Upper lobe of right lung (tissue), 1 donor: ENCODE results near the gene TIMELESS. TPM values are rescaled to one million over a fixed set of nuclear protein-coding genes. Genes with fewer than 3 reads are reported as not detected.
"Not testable (repeated sequence)": the region's sequence is repeated elsewhere in the genome, so short reads cannot be mapped to it uniquely, and the experiment has no call there.

Source experiments
- ATAC-seq: fragments of 200-7000 bp; cut with Tn5 transposase; one replicate; pipeline ENCODE4 v1.9.1; 2020; ENCODE audit warnings: mild to moderate bottlenecking, moderate library complexity
- DNase-seq: peaks from one replicate; pipeline ENCODE4 v3.0.0-alpha.2; 2020
- H3K27ac ChIP-seq: fragments of 200-600 bp; one replicate; pipeline ENCODE4 v1.8.0; 2022
- H3K27me3 ChIP-seq: fragments of 200-600 bp; one replicate; pipeline ENCODE4 v1.8.0; 2022; ENCODE audit warnings: mild to moderate bottlenecking
- H3K36me3 ChIP-seq: fragments of 200-600 bp; one replicate; pipeline ENCODE4 v1.8.0; 2022
- H3K4me1 ChIP-seq: fragments of 200-600 bp; one replicate; pipeline ENCODE4 v1.8.0; 2022
- H3K4me3 ChIP-seq: fragments of 200-600 bp; one replicate; pipeline ENCODE4 v1.8.0; 2022; ENCODE audit warnings: mild to moderate bottlenecking
- H3K9me3 ChIP-seq: fragments of 200-600 bp; one replicate; pipeline ENCODE4 v1.8.0; 2022
- intact Hi-C: fragments of 100-400 bp; cut with DNase I; formaldehyde crosslinking; loops from one replicate; pipeline ENCODE4 v1.11.0; 2022
- total RNA-seq: library from RNA; stranded (reverse); fragmentation: NEBNext Ultra II Directional; extraction: Animal tissue kit (Norgen Biotek cat#: 25700); gene quantifications from one replicate; pipeline ENCODE4 v1.2.1, GENCODE V29; 2021
- TF ChIP-seq, protein P1 (sequence below): fragments of 200-600 bp; IDR thresholded peaks from one replicate; pipeline ENCODE4 v1.8.0; 2022; ENCODE audit warnings: antibody characterized with exemption
- donor health status: DM: no; HTN: yes; CAD: no; lungs with severe emphysema.

Gene TIMELESS
- total RNA-seq, 1 donor from 2014 or later, result 9.8 TPM

DNA sequence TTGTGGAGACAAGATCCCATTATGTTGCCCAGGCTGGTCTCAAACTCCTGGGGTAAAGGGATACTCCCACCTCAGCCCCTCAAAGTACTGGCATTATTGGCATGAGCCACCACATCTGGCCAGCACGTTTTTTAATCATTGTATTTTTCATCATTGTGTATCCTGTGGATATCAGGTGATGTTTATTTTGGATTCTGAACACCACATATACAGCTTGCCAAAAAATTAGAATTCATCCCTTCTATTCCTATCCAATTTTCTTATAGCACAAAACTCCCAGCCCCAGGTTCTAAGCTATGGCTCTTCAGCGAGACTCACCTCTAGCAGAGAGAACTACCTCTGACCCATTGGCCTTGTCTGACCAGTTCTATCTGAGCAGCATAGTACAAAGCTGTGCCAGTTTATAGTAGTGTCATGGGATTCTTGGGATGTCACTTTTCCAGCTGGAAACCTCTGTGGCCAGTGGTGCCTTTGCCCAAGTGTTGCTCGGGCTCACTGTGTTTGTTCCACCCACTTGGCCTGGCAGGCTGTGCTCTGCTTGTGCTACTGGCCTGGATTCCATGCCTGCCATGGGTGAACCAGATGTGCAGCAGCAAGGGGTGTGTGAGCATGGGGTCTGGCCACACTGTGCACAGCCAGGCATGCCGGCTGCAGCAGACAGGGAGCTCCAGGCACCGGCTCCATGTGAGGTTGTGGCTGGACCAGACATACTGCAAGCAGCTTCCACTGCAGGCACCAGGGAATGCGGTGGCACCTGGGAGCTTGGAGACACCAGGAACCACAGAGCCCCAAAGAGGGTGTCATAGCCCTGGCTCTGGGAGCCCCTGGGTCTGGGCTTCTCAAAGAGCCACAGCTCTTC lies 37.2 kb downstream of the TIMELESS start:
- H3K27me3 ChIP-seq, result no peaks in the 10 kb centered on the region
- intact Hi-C loops, result no loop called here
- H3K27ac ChIP-seq, result no peak overlapping the region
- no peaks in the 10 kb centered on the region for H3K9me3 ChIP-seq
- no peak overlapping the region for H3K4me3 ChIP-seq
- no peak for ATAC-seq
- H3K36me3 ChIP-seq, result no peaks in the 10 kb centered on the region
- no peak for DNase-seq
- no peaks in the 10 kb centered on the region for H3K4me1 ChIP-seq
- TF ChIP-seq, protein P1, sequence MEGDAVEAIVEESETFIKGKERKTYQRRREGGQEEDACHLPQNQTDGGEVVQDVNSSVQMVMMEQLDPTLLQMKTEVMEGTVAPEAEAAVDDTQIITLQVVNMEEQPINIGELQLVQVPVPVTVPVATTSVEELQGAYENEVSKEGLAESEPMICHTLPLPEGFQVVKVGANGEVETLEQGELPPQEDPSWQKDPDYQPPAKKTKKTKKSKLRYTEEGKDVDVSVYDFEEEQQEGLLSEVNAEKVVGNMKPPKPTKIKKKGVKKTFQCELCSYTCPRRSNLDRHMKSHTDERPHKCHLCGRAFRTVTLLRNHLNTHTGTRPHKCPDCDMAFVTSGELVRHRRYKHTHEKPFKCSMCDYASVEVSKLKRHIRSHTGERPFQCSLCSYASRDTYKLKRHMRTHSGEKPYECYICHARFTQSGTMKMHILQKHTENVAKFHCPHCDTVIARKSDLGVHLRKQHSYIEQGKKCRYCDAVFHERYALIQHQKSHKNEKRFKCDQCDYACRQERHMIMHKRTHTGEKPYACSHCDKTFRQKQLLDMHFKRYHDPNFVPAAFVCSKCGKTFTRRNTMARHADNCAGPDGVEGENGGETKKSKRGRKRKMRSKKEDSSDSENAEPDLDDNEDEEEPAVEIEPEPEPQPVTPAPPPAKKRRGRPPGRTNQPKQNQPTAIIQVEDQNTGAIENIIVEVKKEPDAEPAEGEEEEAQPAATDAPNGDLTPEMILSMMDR, result no peak

DNA sequence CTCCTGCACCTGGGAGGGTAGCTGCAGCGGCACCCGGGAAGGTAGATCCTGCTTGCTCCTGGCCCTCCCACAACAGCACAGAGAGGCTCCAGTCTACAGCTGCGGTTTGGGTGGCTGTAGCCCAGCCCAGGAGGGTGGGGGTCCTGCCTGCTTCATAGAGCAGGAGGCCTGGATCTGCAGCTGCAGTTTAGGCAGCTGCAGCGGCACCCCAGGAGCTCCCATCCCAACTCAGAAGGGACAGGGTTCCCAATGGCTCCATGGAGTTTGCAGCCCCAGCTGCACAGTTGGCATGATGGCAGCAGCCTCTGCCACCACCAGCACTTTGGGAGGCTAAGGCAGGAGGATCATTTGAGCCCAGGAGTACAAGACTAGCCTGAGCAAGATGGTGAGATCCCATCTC lies 38.5 kb downstream of the TIMELESS start:
- TF ChIP-seq, protein P1, result no peak
- DNase-seq (no peak), ATAC-seq (no peak)
- Histone ChIP-seq H3K27me3 (no peaks in the 10 kb centered on the region), H3K9me3 (no peaks in the 10 kb centered on the region), H3K4me3 (no peak overlapping the region), H3K36me3 (no peaks in the 10 kb centered on the region), H3K4me1 (no peaks in the 10 kb centered on the region), H3K27ac (no peak overlapping the region)
- intact Hi-C loops, result no loop called here

DNA sequence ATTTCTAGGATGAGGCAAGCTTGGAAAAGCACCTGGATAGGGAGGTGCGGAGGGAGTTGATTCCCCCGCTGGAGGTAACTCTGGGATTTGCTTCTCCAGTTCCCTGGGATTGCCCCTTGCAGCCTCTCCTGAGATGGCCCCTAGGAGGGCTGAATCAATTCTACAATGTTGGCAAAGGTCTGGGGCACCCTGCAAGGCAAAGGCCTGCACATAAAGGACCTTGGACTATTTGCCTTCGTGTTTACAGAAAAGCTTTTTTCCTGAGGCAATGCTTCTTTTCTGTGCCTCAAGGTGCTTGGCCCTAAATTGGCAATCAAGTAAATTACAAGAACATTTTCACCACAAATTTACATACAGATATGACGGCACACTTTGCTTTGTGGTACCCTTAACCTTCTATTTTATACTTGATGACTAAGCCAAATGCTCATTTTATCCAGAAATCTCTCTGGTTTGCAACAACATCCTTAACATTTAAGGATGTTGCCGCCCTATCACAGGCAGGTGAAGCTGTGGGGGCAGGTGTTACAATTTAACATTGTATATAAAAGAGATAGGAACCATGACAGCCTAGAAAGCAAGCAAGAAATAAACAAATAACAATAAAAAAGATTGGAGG lies 40.3 kb downstream of the TIMELESS start:
- DNase-seq (no peak), ATAC-seq (no peak)
- H3K9me3 ChIP-seq, result no peaks in the 10 kb centered on the region
- intact Hi-C loops, result no loop called here
- TF ChIP-seq, protein P1, result no peak
- H3K4me3 ChIP-seq, result no peak overlapping the region
- no peaks in the 10 kb centered on the region for H3K4me1 ChIP-seq
- no peaks in the 10 kb centered on the region for H3K27me3 ChIP-seq
- no peak overlapping the region for H3K27ac ChIP-seq
- H3K36me3 ChIP-seq, result no peaks in the 10 kb centered on the region

DNA sequence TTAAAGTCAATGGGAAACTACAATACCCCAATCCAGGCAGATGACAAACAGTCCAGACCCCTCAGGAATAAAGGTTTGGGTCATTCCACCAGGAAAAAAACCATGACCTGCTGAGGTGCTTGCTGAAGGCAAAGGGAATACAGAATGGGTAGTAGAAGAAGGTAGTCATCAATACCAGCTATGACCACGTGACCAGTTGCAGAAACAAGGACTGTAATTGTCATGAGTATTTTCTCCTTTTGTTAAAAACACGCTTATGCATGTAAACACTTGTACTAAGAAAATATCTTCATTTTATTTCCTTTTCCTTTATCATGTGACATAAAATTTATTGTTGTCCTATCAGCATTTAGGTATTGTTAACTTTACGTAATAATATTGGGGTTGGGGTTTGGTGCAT lies 45.0 kb downstream of the TIMELESS start:
- DNase-seq, H3K27ac ChIP-seq, H3K4me1 ChIP-seq, intact Hi-C loops, H3K9me3 ChIP-seq, H3K27me3 ChIP-seq, H3K36me3 ChIP-seq, H3K4me3 ChIP-seq, ATAC-seq: not testable (repeated sequence)

DNA sequence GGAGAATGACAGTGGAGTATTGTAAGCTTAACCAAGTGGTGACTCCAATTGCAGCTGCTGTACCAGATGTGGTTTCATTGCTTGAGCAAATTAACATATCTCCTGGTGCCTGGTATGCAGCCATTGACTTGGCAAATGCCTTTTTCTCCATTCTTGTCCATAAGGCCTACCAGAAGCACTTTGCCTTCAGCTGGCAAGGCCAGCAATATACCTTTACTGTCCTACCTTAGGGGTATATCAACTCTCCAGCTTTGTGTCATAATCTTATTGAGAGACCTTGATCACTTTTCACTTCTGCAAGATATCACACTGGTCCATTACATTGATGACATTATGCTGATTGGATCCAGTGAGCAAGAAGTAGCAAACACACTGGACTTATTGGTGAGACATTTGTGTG lies 47.6 kb downstream of the TIMELESS start:
- intact Hi-C loops, H3K36me3 ChIP-seq, ATAC-seq: not testable (repeated sequence)

DNA sequence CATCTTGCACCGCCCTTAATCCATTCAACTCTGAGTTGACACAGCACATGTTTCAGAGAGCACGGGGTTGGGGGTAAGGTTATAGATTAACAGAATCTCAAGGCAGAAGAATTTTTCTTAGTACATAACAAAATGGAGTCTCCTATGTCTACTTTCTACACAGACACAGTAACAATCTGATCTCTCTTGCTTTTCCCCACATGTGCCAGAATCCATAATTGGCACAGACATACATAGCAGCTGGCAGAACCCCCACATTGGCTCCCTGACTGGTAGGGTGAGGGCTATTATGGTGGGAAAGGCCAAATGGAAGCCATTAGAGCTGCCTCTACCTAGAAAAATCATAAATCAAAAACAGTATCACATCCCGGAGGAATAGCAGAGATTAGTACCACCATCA lies 48.1 kb downstream of the TIMELESS start:
- H3K4me1 ChIP-seq, DNase-seq, H3K27ac ChIP-seq, H3K4me3 ChIP-seq, intact Hi-C loops, H3K9me3 ChIP-seq, H3K36me3 ChIP-seq, ATAC-seq, H3K27me3 ChIP-seq: not testable (repeated sequence)

More for the DNA sequence above, 47.6 kb downstream of the TIMELESS start:
- H3K4me1 ChIP-seq, H3K27me3 ChIP-seq, H3K4me3 ChIP-seq, H3K9me3 ChIP-seq, H3K27ac ChIP-seq, DNase-seq: not testable (repeated sequence)

GRCh38 chr12:56399466-56399865 lies 49.8 kb downstream of the TIMELESS start:
- H3K9me3 ChIP-seq, intact Hi-C loops, DNase-seq, H3K27ac ChIP-seq, H3K4me1 ChIP-seq, ATAC-seq, H3K4me3 ChIP-seq, H3K36me3 ChIP-seq, H3K27me3 ChIP-seq: not testable (repeated sequence)
